Panc1 (cell line): ENCODE measurements around the gene STX18.

Experiments used
- CTCF ChIP-seq: fragments of 450-650 bp; IDR thresholded peaks from 2 replicates; pipeline ENCODE4 v1.5.1; 2017; ENCODE audit warnings: mild to moderate bottlenecking
- POLR2AphosphoS5 ChIP-seq: IDR thresholded peaks from 2 replicates; pipeline ENCODE4 v1.6.1; 2012; ENCODE audit warnings: mild to moderate bottlenecking, low read depth, low read length, moderate library complexity
- REST ChIP-seq, 2 experiments: IDR thresholded peaks; 2 replicates each; pipeline ENCODE4 v1.6.1; 2011 to 2012; ENCODE audit warnings: low read depth in 2 of 2, control low read depth in 1 of 2, low read length in 1 of 2, mild to moderate bottlenecking in 1 of 2, moderate library complexity in 1 of 2; ENCODE audit not compliant: insufficient read depth in 1 of 2
- SIN3A ChIP-seq: IDR thresholded peaks from 2 replicates; pipeline ENCODE4 v1.6.1; 2012; ENCODE audit warnings: low read depth, mild to moderate bottlenecking, low read length, moderate library complexity, borderline replicate concordance; ENCODE audit not compliant: insufficient read depth
- TCF7L2 ChIP-seq: IDR thresholded peaks from 2 replicates; pipeline ENCODE4 v1.6.1; 2011; ENCODE audit warnings: mild to moderate bottlenecking, low read depth, low read length, inconsistent platforms

- TF ChIP-seq CTCF (no peak), TCF7L2 (no peak), REST (IDR thresholded peaks at IDR 0.05; ENCODE audit: insufficient read depth in 1 of 2, low read depth in 2 of 2, low read length in 1 of 2) (no peak), POLR2AphosphoS5 (no peak), SIN3A (no peak)
Measured at GRCh38 chr4:4502694-4503311, 39.0 kb downstream of the STX18 start.
